Measurements from ENCODE around the gene TRMT6.

The TRMT6 gene

GRCh38 chr20:5932796-5933195 is 17.5 kb downstream of the TRMT6 start:
- no peak for TF ChIP-seq ZFX (IDR thresholded peaks at IDR 0.05; ENCODE audit: borderline replicate concordance)
- no peak for TF ChIP-seq CTCF (IDR thresholded peaks at IDR 0.05)

GRCh38 chr20:5931411-5931810 is 18.9 kb downstream of the TRMT6 start:
- TF ChIP-seq CTCF (IDR thresholded peaks at IDR 0.05): no peak
- TF ChIP-seq ZFX (IDR thresholded peaks at IDR 0.05; ENCODE audit: borderline replicate concordance): no peak
- H3K27ac ChIP-seq: no peak overlapping the region

More at GRCh38 chr20:5932796-5933195, 17.5 kb downstream of the TRMT6 start:
- H3K27ac ChIP-seq: no peak overlapping the region

GRCh38 chr20:5928836-5929715 is 21.3 kb downstream of the TRMT6 start:
- H3K27ac ChIP-seq: no peak overlapping the region
- TF ChIP-seq CTCF (IDR thresholded peaks at IDR 0.05) (no peak), ZFX (IDR thresholded peaks at IDR 0.05; ENCODE audit: borderline replicate concordance) (no peak)

GRCh38 chr20:5927749-5928462 is 22.4 kb downstream of the TRMT6 start:
- H3K27ac ChIP-seq: no peak overlapping the region
- TF ChIP-seq ZFX (IDR thresholded peaks at IDR 0.05; ENCODE audit: borderline replicate concordance) (no peak), CTCF (IDR thresholded peaks at IDR 0.05) (no peak)

- no peak overlapping the region for H3K27ac ChIP-seq
- no peak for TF ChIP-seq ZFX (IDR thresholded peaks at IDR 0.05; ENCODE audit: borderline replicate concordance)
- TF ChIP-seq CTCF (IDR thresholded peaks at IDR 0.05): no peak
Observed at GRCh38 chr20:5925551-5925950, 24.8 kb downstream of the TRMT6 start.

GRCh38 chr20:5923493-5923892 is 26.8 kb downstream of the TRMT6 start:
- H3K27ac ChIP-seq: no peak overlapping the region
- TF ChIP-seq CTCF (IDR thresholded peaks at IDR 0.05) (no peak), ZFX (IDR thresholded peaks at IDR 0.05; ENCODE audit: borderline replicate concordance) (no peak)

GRCh38 chr20:5920581-5920980 is 29.8 kb downstream of the TRMT6 start:
- TF ChIP-seq ZFX (IDR thresholded peaks at IDR 0.05; ENCODE audit: borderline replicate concordance) (no peak), CTCF (IDR thresholded peaks at IDR 0.05) (no peak)
- H3K27ac ChIP-seq: no peak overlapping the region
